DND-41 (cell line): ENCODE measurements around the gene F2R.
"Not testable (repeated sequence)": the region's sequence is repeated elsewhere in the genome, so short reads cannot be mapped to it uniquely, and the experiment has no call there.

Experiments
- ATAC-seq: fragments of 200-7000 bp; cut with Tn5 transposase; 3 replicates; pipeline ENCODE4 v1.9.1; 2021; ENCODE audit warnings: low read depth; ENCODE audit not compliant: insufficient read depth
- DNase-seq: peaks from one replicate; pipeline ENCODE4 v3.0.0-alpha.2; 2020
- H2AFZ ChIP-seq: 2 replicates; pipeline ENCODE4 v1.6.0; 2012; ENCODE audit warnings: low read depth, low read length
- H3K27ac ChIP-seq: 2 replicates; pipeline ENCODE4 v1.5.1; 2012; ENCODE audit warnings: low read length, inconsistent platforms
- H3K27me3 ChIP-seq: fragments of 200-600 bp; sonication (generic); 2 replicates; pipeline ENCODE4 v1.6.0; 2012; ENCODE audit warnings: low read length, mild to moderate bottlenecking, inconsistent platforms; ENCODE audit not compliant: insufficient read depth, poor library complexity
- H3K36me3 ChIP-seq: 2 replicates; pipeline ENCODE4 v1.5.1; 2012; ENCODE audit warnings: low read length, inconsistent platforms; ENCODE audit not compliant: insufficient read depth
- H3K4me1 ChIP-seq: 2 replicates; pipeline ENCODE4 v1.5.1; 2012; ENCODE audit warnings: mild to moderate bottlenecking, low read length; ENCODE audit not compliant: insufficient read depth
- H3K4me2 ChIP-seq: 2 replicates; pipeline ENCODE4 v1.6.0; 2012; ENCODE audit warnings: mild to moderate bottlenecking, moderate library complexity, low read length, inconsistent platforms; ENCODE audit not compliant: insufficient read depth
- H3K4me3 ChIP-seq, 2 experiments: fragments of 200-600 bp in 1 of 2; shearing (Covaris generic) in 1 of 2; 2 replicates each; pipeline ENCODE4 v1.5.1; 2012 to 2016; ENCODE audit warnings: inconsistent platforms in 2 of 2, low read length in 2 of 2, mild to moderate bottlenecking in 2 of 2, low read depth in 1 of 2, moderate library complexity in 1 of 2
- H3K79me2 ChIP-seq: 2 replicates; pipeline ENCODE4 v1.6.0; 2012; ENCODE audit warnings: low read length, inconsistent platforms; ENCODE audit not compliant: insufficient read depth
- H3K9ac ChIP-seq: 2 replicates; pipeline ENCODE4 v1.6.0; 2012; ENCODE audit warnings: low read depth, mild to moderate bottlenecking, inconsistent platforms, low read length, moderate library complexity
- H3K9me3 ChIP-seq: 2 replicates; pipeline ENCODE4 v1.5.1; 2012; ENCODE audit warnings: low read length, moderate library complexity, mild to moderate bottlenecking, inconsistent platforms; ENCODE audit not compliant: insufficient read depth, severe bottlenecking
- H4K20me1 ChIP-seq: 2 replicates; pipeline ENCODE4 v1.6.0; 2012; ENCODE audit warnings: low read length; ENCODE audit not compliant: insufficient read depth
- CTCF ChIP-seq: IDR thresholded peaks from 2 replicates; pipeline ENCODE4 v1.5.1; 2012; ENCODE audit warnings: borderline replicate concordance, low read length, moderate library complexity, mild to moderate bottlenecking; ENCODE audit not compliant: poor library complexity, severe bottlenecking; ENCODE audit errors: extremely low read depth
- EZH2 ChIP-seq: IDR thresholded peaks from 3 replicates; pipeline ENCODE4 v1.6.1; 2012; ENCODE audit warnings: borderline replicate concordance, low read depth, mild to moderate bottlenecking, moderate library complexity, low read length, inconsistent platforms; ENCODE audit not compliant: severe bottlenecking

The F2R gene

DNA sequence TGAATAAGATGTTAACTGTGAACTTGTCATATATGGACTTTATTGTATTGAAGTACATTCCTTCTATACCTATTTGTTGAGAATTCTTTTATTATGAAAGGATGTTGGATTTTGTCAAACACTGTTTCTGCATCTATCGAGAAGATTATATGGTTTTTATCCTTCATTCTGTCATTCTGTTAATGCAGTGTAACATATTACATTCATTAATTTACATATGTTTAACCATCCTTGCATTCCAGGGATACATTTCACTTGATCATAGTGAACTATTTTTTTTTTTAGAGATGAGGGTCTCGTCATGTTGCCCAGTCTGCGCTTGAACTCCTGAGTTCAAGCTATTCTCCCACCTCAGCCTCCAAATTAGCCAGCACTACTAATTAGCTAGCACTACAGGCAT lies 48.4 kb downstream of the F2R start:
- ATAC-seq (no peak), DNase-seq (no peak)
- H3K36me3 ChIP-seq = no peaks in the 10 kb centered on the region
- no peaks in the 10 kb centered on the region for H3K4me1 ChIP-seq
- H3K4me3 ChIP-seq = no peak overlapping the region
- no peaks in the 10 kb centered on the region for H4K20me1 ChIP-seq
- no peak overlapping the region for H3K9ac ChIP-seq
- TF ChIP-seq CTCF (no peak), EZH2 (no peak)
- no peaks in the 10 kb centered on the region for H3K9me3 ChIP-seq
- no peak overlapping the region for H2AFZ ChIP-seq
- H3K79me2 ChIP-seq = no peaks in the 10 kb centered on the region
- no peaks in the 10 kb centered on the region for H3K27me3 ChIP-seq
- H3K4me2 ChIP-seq = no peak overlapping the region
- H3K27ac ChIP-seq = no peak overlapping the region

GRCh38 chr5:76765249-76765648 lies 49.3 kb downstream of the F2R start:
- H3K27me3 ChIP-seq = no peaks in the 10 kb centered on the region
- no peaks in the 10 kb centered on the region for H4K20me1 ChIP-seq
- no peaks in the 10 kb centered on the region for H3K79me2 ChIP-seq
- no peaks in the 10 kb centered on the region for H3K4me1 ChIP-seq
- H3K9ac ChIP-seq = no peak overlapping the region
- no peak overlapping the region for H3K4me2 ChIP-seq
- DNase-seq (no peak), ATAC-seq (no peak)
- H3K27ac ChIP-seq = no peak overlapping the region
- H3K36me3 ChIP-seq = no peaks in the 10 kb centered on the region
- no peak overlapping the region for H2AFZ ChIP-seq
- TF ChIP-seq EZH2 (no peak), CTCF (no peak)
- H3K9me3 ChIP-seq = no peaks in the 10 kb centered on the region
- H3K4me3 ChIP-seq = no peak overlapping the region

DNA sequence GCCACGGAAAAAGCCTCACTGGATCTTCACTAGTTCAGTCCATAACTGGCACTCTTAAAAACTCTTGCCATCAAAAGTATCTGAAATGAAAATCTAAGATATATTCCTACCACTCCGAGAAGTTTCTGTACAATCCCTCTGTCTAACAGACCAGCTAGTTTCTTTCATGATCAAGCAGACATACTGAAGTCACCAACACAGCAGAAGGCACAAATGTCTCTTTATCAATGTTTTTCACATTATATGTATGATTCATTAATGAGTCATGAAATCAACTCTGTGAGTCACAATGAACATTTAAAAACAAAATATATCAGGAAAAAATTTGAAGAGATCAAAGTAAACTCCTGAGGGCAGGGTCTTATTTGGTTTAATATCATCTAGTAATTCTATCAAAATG lies 50.8 kb downstream of the F2R start:
- Histone ChIP-seq H3K9ac (no peak overlapping the region), H4K20me1 (no peaks in the 10 kb centered on the region), H3K4me2 (no peak overlapping the region), H3K27ac (no peak overlapping the region), H3K9me3 (no peaks in the 10 kb centered on the region), H3K4me1 (no peaks in the 10 kb centered on the region), H3K79me2 (no peaks in the 10 kb centered on the region), H2AFZ (no peak overlapping the region), H3K4me3 (no peak overlapping the region), H3K36me3 (no peaks in the 10 kb centered on the region), H3K27me3 (no peaks in the 10 kb centered on the region)
- no peak for DNase-seq
- ATAC-seq = no peak
- TF ChIP-seq CTCF (no peak), EZH2 (no peak)

DNA sequence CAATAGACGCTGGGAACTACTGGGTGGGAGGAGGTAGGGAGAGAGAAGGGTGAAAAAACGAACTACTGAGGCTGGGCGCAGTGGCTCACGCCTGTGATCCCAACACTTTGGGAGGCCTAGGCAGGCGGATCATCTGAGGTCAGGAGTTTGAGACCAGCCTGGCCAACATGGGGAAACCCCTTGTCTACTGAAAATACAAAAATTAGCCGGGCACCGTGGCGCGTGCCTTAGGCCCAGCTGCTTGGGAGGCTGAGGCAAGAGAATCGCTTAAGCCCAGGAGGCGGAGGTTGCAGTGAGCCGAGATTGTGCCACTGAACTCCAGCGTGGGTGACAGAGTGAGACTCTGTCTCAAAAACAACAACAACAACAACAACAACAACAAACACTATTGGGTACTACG lies 55.1 kb downstream of the F2R start:
- H4K20me1 ChIP-seq, H2AFZ ChIP-seq, DNase-seq, H3K9me3 ChIP-seq, H3K4me3 ChIP-seq, H3K27me3 ChIP-seq, ATAC-seq, H3K9ac ChIP-seq, H3K4me1 ChIP-seq, H3K27ac ChIP-seq, H3K36me3 ChIP-seq, H3K79me2 ChIP-seq, H3K4me2 ChIP-seq: not testable (repeated sequence)
